GM21737 (cell line): ENCODE measurements around the gene PADI6.

Experiments used
- ATAC-seq: cut with Tn5 transposase; IDR thresholded peaks from one replicate; pipeline ENCODE4 v1.9.1; 2021; ENCODE audit warnings: mild to moderate bottlenecking, moderate library complexity; ENCODE audit not compliant: unreplicated experiment

Gene PADI6

GRCh38 chr1:17356387-17357026 is 15.5 kb upstream of the PADI6 start:
- no peak for ATAC-seq

- no peak for ATAC-seq
Observed at GRCh38 chr1:17358557-17358956, 13.4 kb upstream of the PADI6 start.

DNA sequence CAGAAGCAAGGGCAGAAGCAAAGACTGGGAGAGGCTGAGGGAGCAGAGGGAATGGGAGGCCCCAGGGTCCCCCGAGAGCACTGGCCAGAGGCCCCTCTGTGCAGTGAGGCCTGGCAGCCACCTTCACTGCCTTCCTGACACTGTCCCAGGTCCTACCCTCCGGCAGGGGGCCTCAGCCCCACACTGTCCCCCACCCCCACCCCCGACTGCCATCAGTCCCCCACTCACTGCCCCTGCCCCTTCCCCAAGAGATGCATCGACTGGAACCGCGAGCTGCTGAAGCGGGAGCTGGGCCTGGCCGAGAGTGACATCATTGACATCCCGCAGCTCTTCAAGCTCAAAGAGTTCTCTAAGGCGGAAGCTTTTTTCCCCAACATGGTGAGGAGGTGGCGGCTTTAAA is 13.0 kb upstream of the PADI6 start:
- ATAC-seq: no peak

GRCh38 chr1:17359808-17360207 is 12.2 kb upstream of the PADI6 start:
- ATAC-seq: no peak

- ATAC-seq: no peak
Observed at GRCh38 chr1:17360272-17360956, 11.6 kb upstream of the PADI6 start.

- no peak for ATAC-seq
Observed at GRCh38 chr1:17361687-17362086, 10.3 kb upstream of the PADI6 start.

DNA sequence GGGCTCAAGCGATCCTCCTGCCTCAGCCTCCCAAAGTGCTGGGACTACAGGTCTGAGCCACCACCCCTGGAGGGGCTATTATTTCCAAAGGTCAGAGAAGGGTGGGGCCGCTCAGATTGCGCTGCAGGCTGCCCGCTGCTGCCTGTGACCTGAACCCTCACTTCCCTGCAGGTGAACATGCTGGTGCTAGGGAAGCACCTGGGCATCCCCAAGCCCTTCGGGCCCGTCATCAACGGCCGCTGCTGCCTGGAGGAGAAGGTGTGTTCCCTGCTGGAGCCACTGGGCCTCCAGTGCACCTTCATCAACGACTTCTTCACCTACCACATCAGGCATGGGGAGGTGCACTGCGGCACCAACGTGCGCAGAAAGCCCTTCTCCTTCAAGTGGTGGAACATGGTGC is 8.6 kb upstream of the PADI6 start:
- ATAC-seq: no peak

DNA sequence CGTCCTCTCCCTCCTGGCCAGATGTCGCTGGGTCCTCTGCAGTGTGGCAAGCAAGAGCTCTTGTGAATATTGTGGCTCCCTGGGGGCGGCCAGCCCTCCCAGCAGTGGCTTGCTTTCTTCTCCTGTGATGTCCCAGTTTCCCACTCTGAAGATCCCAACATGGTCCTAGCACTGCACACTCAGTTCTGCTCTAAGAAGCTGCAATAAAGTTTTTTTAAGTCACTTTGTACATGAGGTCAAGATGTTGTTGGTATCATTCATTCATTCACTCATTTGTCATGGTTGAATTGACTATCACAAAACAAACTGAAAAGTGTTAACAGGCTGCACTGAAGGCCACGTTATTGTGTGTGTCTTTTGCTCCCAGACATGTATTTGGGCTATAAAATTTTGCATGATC is 8.2 kb upstream of the PADI6 start:
- no peak for ATAC-seq

GRCh38 chr1:17365293-17365692 is 6.7 kb upstream of the PADI6 start:
- ATAC-seq: no peak

- ATAC-seq: no peak
Observed at GRCh38 chr1:17369466-17369865, 2.5 kb upstream of the PADI6 start.

- no peak for ATAC-seq
Observed at GRCh38 chr1:17370618-17371017, 1.4 kb upstream of the PADI6 start.

GRCh38 chr1:17372955-17373354 is 959 bp downstream of the PADI6 start:
- no peak for ATAC-seq

- ATAC-seq: no peak
Observed at GRCh38 chr1:17375651-17376050, 3.7 kb downstream of the PADI6 start.

- ATAC-seq: no peak
Observed at GRCh38 chr1:17377325-17377953, 5.4 kb downstream of the PADI6 start.

- no peak for ATAC-seq
Observed at GRCh38 chr1:17381161-17381560, 9.2 kb downstream of the PADI6 start.

DNA sequence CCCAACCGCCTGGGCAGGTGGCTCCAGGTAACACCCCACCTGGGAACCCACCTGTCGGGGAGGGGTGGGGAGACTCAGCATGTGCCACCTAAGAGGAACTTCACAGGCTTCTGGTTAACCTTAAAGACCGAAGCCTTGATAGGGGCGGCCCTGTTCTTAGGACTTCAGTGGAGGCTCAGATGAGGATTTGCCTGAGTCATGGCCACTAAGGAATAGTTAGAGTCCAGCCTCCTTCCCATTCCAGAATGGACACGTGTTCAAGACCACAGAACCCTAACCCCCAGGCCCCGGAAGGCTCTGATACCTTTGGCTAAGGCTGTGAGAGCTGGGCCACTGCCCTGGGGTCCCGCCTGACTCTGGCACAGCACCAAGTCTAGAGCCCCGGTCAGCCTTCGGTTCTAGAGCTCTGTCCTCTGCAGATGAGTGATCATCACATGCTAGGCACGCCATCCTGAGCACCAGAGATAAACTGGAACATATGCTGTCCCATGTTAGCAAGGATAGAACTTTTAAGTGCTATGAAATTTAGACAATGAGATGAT is 20.3 kb downstream of the PADI6 start:
- ATAC-seq: no peak

DNA sequence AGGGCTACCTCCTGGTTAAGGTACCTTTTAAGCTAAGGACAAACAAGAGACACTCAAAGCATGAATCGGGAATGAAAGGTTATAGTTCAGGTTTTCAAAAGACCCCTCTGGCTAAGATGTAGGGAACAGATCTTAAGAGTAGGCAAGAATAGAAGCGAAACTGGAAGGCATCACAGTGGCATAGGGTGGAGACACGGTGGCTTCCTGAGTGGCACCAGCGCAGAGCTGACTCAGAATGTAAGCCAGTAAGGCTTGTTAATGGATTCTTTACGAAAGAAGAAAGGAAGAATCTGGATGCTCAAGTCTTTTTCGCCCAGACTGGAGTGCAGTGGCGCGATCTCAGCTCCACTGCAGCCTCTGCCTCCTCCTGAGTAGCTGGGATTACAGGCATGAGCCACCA is 21.2 kb downstream of the PADI6 start:
- no peak for ATAC-seq

DNA sequence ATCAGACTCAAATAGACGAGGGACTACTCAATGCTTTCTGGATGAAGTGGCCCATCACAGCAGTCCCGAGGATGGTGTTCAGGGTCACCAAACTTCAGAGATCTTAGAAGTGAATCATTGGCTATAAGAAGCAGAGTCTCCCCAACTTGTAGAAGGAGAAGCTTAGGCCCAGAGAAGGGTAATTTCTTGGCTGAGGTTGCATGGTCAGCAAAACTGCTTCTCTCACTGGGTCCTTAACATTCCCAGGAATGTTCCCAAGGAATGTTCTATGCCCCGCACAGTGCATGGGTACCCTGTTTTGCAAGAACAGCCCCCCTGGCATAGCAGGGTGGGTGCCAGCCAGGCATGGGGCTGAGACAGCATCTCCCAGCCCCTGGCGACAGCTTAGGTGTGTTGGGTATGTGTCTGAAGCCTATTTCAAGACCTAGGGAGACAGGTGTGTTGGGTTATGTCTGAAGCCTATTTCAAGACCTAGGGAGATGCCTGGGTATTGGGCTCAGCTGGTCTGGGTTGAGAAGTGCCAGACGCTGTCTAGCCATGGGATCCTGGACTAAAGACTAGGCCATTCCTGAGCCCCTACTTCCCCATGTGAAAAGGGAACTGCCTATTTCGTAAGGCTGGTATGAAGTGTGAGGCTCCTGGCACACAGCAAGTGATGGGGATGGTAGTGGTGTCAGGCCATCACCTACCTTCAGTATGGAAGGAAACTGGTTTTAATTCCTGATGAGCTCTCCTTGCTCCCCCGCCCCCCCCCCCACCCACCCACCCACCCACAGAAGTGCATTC is 26.1 kb downstream of the PADI6 start:
- ATAC-seq: no peak

- no peak for ATAC-seq
Observed at GRCh38 chr1:17400725-17401341, 28.8 kb downstream of the PADI6 start.

- ATAC-seq: no peak
Observed at GRCh38 chr1:17401841-17402240, 29.8 kb downstream of the PADI6 start.

GRCh38 chr1:17403081-17403480 is 31.1 kb downstream of the PADI6 start:
- ATAC-seq: no peak
